ENCODE data around the gene S100A5.
A peak's percentile ranks its signal among the peaks of the same experiment; 100 is the strongest.
"Not testable (repeated sequence)": the region's sequence is repeated elsewhere in the genome, so short reads cannot be mapped to it uniquely, and the experiment has no call there.

The S100A5 gene, protein sequence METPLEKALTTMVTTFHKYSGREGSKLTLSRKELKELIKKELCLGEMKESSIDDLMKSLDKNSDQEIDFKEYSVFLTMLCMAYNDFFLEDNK

DNA sequence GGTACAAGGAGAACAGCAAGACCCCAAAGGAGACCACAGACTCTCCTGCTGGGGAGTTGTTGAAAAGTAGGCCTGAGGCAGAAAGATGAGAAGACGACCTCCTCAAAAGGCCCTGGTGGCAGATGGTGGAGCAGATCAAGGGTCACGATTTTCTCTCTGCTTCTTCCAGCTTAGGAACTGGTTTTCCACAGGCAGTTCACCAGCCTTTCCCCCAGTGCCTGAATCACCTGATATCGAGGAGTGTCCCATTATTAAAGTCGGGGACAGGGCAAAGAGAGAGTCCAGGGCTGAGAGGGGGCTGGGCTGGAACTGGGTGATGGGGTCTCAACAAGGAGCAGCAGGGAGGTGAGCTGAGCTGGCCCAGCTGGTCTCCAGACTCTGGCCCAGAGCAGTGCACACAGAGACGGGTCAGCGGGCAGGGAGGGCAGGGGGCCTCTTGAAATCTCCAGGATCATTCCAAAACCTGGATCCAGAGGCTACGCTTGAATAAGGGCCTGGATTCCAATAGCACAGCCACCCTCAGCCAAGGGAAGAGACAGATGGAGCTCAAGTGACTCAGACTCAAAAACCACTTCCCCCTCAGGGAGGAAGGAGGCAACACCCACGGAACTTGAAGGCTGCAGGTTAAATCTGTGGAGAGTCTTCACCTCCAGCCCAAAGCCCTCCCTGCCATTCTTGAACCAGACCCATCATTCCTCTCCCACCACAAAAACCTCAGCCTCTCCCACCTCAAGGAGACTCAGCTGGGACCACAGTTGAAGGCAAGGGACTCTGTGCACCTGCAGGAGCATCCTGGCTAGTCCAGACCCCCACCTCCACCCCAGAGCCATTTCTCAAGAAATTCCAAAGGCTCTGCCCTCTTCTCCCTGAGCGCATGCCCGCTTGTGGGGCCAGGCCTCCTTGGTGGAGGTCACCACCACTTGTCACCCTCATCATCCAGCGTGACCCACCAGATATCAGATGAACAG, at the start of gene S100A5:
Gene S100A5, minus strand, starts transcription at position 541 of the 968 bp plus-strand sequence. CDS start 743 bp downstream, outside the sequence.
- peak; percentile 60 for DNase-seq

DNA sequence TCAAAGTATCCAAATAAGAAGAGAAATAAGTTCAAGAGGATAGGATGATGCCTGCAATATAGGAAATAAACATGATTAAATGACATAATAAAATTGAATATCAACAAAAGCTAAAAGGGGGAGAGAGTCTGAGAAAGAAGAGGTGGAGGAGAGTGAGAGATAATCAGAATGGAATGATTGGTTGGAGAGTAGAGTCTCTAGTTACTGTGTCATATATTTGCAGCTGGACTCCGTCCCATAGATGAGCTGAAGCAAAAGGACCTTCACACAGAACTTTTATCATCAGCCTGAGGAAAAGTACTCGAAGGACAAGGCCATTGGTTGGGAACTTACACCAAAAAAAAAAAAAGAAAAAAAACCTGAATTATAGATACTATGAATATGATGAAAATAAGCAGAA, 47.7 kb upstream of the S100A5 start:
- DNase-seq, result no peak

DNA sequence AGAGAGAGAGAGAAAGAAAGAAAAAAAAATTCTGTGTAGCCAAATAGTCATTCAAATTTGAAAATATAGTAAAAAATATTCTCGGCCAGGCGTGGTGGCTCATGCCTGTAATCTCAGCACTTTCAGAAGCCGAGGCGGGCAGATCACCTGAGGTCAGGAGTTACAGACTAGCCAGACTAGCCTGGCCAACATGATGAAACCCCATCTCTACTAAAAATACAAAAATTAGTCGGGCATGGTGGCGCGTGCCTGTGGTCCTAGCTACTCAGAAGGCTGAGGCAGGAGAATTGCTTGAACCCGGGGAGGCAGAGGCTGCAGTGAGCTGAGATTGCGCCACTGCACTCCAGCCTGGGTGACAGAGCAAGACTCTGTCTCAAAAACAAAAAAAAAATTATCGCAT, 47.3 kb upstream of the S100A5 start:
- not testable (repeated sequence) for DNase-seq

DNA sequence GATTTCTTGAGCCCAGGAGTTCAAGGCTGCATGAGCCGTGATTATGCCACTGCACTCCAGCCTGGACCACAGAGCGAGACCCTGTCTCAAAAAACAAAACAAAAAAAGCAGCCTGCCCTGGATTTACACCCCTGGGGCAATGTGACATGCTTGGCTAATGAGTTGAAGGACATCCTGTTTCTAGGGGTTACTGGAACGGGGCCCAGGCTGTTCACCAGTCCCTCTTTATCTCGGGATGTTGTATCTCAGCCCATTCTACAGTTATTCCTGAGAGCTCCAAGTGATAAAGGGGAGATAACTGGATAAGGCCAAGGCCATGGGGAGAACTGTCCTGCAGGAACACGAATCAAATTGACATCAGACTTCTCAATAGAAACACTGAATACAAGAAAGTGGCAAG, 46.6 kb upstream of the S100A5 start:
- DNase-seq, result no peak

DNA sequence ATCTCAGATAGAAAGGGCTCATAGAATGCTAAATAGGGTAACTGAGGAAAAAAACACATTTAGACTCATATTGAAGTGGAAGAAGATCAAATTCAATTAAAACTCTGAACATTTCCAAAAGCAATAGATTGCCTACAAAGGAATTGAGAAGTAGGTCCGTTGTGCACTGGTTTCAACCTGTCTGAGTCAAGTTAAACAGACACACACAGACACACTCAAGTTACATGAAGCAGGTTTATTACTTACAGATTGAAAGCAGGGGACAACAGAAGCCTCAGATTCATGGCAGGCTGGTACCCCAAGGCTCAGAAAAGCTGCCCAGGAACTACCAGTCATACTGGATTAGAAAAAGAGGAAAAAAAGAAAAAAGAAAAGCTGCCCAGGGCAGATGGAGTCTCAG, 45.6 kb upstream of the S100A5 start:
- no peak for DNase-seq

DNA sequence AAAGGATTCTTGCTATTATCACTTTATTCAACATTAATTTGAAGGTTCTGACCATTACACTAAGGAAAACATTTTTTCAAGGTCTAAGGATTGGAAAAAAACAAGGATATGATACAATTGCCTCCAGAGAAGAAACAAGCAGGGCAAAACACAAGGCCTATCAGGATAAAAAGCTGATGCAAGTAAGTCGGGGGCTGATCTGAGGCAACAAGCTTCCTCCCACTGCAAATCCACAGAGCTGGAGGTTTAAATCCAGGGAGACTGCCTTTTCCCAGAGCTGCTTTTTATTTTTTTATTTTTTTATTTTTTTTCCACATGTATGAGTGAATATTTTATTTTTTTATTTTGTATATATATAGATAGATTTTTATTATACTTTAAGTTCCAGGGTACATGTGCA, 44.3 kb upstream of the S100A5 start:
- DNase-seq, result no peak

DNA sequence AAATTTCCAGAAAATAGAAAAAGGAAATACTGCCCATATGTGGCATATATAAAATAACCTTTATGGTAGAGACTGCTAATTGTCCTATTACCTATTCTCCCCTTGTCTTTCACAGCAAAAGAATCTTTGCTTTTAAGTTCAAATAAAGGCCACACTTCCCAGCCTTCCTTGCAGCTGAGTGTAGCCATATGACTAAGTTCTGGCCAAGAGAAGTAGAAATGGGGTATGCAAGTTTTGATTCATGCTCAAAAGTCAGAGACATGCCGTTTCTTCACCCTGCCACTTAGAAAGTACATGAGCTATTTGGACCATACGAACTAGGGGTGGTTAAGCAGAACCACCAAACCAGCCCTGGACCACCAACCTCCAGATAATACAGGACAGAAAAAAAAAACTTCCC, 43.2 kb upstream of the S100A5 start:
- no peak for DNase-seq

DNA sequence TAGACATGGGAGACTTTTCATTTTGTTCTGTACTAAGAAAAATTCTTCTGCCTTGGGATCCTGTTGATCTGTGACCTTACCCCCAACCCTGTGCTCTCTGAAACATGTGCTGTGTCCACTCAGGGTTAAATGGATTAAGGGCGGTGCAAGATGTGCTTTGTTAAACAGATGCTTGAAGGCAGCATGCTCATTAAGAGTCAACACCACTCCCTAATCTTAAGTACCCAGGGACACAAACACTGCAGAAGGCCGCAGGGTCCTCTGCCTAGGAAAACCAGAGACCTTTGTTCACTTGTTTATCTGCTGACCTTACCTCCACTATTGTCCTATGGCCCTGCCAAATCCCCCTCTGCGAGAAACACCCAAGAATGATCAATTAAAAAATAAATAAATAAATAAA, 42.8 kb upstream of the S100A5 start:
- DNase-seq, result not testable (repeated sequence)

DNA sequence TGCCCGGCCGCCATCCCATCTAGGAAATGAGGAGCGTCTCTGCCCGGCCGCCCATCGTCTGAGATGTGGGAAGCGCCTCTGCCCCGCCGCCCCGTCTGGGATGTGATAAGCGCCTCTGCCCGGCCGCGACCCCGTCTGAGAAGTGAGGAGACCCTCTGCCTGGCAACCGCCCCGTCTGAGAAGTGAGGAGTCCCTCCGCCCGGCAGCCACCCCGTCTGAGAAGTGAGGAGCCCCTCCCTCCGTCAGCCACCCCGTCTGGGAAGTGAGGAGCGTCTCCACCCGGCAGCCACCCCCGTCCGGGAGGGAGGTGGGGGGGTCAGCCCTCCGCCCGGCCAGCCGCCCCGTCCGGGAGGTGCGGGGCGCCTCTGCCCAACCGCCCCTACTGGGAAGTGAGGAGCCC, 42.1 kb upstream of the S100A5 start:
- not testable (repeated sequence) for DNase-seq

DNA sequence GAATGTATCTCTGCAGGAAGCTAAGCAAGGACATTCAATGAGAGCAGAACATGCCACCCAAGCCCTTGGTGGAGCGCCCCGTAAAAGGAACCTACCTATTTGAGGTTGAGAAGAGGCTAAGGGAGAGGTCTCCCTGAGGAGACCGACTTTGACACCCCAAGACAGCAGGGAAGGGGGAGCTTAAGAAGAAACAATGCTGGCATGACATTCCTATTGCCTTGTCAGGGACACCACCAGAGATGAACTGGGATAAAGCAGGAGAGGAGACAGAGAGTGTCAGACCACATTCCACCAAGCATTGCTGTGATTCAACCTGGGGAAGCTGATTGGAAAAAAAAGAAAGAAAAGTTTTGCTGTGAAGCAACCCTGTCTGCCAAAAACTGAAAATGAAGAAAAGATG, 38.2 kb upstream of the S100A5 start:
- no peak for DNase-seq

DNA sequence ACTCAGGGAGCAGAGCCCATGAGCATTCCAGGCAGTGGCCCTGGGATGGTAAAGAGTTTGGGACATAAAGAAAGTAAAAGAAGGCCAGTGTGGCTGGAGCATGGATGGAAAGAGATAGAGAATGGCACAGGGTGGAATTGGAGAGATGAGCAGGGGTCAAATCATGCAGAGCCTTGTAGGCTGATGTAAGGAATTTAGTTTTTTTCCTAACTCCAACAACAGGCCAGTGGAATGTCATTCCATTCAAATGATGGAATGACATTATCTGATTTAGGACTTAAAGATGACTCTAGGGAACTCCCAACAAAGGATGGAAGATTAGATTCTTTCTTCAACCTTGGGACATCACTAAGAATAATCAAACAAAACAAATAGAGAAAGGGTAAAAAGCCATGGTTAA, 37.8 kb upstream of the S100A5 start:
- DNase-seq, result no peak

DNA sequence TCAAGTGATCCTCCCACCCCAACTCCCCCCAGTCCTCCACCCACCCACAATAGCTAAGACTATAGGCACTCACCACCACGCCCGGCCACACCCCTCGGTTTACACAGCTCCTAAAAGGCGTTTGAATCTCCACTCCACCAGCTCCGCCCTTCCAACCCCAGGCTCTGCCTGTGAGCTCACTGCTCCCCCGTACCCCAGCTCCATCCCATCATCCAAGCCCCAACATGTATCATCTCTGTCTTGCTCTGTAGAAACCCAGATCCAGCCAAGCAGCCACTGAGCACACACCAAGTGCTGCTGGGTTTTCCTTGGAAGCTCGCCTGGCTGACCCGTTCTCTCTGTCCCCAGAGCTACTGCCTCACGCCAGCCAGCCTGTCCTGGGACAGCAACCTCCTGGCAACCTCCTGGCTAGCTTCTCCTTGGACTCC, 36.9 kb upstream of the S100A5 start:
- no peak for DNase-seq

DNA sequence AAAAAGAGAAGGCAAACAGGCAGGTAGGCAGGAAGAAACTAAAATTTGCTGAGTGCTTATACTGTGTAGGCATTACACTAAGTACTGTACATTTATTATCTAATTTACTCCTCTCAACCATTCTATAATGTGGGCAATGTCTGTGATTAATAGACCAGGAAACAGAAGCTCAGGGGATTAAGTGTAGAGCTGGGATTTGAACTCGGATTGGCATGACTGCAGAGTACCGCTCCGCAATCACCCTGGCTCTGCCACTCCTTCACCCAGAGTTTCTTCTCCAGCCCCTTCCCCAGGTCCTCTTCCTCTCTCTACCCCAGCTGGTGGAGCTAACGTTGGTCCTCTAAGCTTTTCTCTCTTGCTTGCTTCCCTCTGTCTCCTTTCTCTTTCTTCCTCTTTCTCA, 36.4 kb upstream of the S100A5 start:
- no peak for DNase-seq

DNA sequence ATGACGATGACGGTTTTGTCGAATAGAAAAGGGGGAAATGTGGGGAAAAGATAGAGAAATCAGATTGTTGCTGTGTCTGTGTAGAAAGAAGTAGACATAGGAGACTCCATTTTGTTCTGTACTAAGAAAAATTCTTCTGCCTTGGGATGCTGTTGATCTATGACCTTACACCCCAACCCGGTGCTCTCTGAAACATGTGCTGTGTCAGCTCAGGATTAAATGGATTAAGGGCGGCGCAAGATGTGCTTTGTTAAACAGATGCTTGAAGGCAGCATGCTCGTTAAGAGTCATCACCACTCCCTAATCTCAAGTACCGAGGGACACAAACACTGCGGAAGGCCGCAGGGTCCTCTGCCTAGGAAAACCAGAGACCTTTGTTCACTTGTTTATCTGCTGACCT, 34.8 kb upstream of the S100A5 start:
- not testable (repeated sequence) for DNase-seq

DNA sequence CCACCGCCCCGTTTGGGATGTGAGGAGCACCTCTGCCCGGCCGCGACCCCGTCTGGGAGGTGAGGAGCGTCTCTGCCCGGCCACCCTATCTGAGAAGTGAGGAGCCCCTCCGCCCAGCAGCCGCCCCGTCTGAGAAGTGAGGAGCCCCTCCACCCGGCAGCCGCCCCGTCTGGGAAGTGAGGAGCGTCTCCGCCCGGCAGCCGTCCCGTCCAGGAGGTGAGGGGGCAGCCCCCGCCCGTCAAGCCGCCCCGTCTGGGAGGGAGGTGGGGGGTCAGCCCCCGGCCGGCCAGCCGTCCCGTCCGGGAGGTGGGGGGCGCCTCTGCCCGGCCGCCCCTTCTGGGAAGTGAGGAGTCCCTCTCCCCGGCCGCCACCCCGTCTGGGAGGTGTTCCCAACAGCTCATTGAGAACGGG, 34.4 kb upstream of the S100A5 start:
- DNase-seq, result not testable (repeated sequence)

DNA sequence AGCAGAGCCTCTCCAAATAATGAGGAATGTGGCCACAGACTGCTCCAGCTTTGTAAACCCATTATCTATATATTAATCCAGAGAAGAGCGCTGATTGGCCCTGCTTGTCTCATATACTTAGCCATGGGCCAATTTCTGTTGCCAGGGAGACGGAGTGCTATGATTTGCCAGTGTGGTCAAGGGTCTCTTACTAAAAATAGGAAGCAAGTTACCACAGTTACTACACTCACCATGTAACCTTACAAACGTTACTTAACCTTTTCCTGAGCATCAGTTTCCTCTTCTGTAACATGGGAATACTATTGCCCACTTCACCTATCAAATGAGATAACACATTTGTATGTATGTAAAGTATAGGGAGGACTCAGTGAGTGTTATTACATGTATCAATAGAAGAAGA, 32.6 kb upstream of the S100A5 start:
- DNase-seq, result no peak

DNA sequence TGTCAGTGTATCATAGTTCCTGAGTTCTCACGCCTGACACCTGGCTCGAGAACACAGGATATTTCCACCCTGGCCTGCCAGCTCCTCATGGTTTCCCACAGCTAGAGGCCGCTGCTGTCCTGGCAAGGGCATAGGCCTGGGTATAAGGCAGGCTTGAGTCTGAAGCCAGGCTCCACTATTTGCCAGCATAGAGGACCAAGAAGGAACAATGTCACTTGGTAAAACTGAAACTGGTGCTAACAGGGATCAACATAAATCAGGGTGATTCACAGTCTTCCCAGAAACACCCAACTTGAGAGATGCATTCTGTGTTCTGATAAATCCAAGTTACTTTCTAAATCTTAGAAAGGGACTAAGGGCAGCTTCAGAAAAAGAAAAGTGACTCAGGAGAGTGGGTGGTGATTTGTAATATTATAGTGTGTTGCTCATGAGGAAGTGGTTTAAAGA, 31.9 kb upstream of the S100A5 start:
- peak; percentile 36 for DNase-seq

DNA sequence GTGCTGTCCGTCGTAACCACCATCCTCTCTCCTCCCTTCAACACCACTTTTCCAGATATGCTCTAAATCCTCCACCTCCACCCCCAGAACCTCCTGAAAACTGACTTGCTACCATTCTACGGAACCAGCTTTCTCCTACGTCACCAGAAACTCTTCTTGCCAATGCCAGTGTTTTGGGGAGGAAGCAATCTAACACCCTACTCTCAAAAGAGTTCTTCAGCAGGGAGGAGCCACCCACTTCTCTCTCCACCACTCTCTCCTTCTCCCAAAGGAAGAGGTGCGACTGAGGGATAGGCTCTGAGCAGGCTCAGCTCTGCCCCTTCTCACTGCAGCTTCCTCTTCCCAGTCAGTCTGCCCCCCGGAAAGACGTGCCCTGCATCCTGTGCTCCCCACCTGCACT, 31.0 kb upstream of the S100A5 start:
- no peak for DNase-seq

DNA sequence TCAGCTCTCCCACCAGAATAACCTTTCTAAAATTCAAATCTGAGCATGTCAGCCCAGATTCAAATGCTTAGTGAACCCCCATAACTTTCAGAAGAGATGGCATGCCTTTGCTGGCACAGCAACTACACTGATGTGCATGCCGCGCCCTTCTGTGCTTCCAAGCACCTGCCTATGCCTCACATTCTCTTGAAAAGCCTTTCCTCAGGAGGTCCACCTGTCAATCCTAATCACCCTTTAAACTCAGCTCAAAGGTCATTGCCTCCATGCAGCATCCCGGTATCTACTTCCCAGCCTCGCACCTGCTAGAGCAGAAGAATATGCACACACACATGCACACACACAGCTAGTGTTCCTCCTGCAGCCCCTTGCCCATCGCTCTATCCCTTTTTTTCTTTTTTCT, 30.1 kb upstream of the S100A5 start:
- DNase-seq, result no peak

DNA sequence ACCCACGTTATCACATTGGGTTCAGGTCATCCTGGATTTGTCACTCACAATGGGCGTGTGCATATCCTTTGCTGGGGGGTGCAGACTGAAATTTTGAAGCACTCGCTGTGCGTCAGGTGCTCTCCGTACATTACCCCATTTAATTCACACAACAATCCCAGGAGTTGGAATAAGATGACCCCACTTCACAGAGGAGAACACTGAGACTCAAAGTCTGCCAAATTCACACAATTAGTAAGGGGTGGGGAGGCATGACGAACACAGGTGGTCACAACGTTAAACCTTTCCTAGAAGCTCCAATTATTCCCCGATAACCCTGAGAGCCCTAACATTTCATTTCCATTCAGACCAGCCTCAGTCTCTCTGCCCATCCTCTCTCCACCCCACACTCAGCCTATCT, 28.7 kb upstream of the S100A5 start:
- DNase-seq, result no peak

DNA sequence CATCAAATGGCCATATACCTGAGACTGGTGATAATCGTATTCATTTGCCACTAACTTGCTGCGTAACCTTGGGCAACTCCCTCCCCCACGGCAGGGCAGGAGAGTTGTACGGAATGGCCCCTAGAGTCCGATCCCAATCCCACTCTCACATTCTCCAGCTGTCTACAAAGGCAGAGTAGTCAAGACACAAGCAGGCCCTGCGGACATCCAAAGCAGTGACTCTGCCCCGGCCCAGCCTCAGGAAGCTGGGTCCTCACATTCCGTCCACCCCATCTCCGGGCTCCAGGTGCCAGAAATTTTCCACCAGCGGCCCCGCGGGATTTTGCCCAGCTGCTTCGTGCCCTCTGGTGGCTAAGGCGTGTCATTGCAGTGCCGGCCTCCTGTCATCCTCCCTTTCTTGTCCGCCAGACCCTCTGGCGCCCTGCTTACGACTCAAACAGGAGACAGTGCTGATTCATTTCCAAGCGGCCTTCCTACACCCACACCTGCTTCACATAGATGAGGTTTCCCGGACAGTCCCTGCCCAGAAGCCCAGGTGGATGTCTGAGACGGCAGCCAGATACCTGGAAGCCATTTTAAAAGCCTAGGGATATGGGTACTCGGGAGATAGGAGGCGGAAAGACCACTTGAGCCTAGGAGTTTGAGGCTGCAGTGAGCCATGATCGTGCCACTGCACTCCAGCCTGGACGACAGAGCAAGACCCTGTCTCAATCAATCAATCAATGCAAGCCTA, 27.8 kb upstream of the S100A5 start:
- DNase-seq, result peak; percentile 69

DNA sequence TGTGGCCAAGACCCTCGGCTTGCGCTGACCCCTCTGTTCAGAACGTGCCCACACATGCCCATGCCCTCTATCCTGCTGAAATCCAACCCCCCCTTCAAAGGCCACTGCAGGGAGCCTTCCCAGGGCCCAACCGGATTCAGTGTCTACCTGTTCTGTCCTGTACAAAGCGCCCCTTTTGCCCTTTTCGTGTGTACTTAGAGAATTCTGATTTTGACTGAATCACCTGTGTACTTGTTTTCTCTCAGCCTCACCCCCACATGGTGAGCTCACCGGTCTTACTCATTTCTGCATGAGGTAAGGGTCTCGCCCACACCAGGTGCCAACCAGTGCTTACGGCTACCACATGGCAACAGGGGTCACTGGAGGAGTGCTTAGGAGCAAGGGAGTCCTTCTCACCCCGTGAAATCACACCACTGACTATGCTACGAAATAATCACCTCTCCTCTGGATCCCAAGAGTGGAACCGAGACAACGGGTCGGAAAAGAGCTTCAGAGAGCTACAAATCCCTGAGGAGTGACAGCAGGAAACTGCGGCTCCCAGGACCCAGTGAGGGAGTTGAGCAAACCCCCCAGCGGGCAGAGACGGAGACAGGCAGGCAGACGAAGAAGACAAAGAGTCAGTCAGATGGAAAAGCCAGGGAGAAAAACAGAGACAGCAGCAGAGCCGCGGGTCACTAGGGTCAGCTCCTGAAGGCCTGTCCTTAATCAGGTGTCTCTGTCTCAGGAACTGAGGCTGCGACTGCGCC, 27.1 kb upstream of the S100A5 start:
- DNase-seq, result no peak
